Putamen (tissue), 1 donor: Measurements from ENCODE around the gene SLC17A1.

Experiments used
- DNase-seq: peaks from one replicate; pipeline ENCODE4 v3.0.0-alpha.2; 2016; ENCODE audit warnings: low spot score

SLC17A1 gene

GRCh38 chr6:25832307-25832662 is 433 bp upstream of the SLC17A1 start:
- DNase-seq = no peak

DNA sequence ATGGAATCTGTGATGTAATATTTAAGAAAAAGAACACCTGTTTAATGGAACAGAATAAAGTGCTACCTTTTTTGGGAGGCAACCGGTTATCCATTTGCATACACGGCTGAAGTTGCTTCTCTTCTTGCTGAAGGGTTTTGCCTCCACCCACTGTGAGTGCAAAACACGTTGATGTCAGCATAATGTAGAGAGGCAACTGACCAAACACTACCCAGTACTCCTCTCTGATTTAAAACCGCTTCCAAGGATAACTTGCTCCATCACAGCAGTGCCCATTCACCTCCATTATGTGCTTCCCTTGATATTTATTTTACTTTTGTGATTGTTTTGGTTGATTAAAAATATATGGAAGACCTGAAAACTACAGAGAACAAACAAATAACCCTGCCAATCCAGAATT is 1.4 kb downstream of the SLC17A1 start:
- no peak for DNase-seq

GRCh38 chr6:25829375-25829774 is 2.5 kb downstream of the SLC17A1 start:
- DNase-seq = no peak

GRCh38 chr6:25821341-25821740 is 10.5 kb downstream of the SLC17A1 start:
- no peak for DNase-seq

- DNase-seq = no peak
These were observed 15.6 kb downstream of the SLC17A1 start for GRCh38 chr6:25816252-25816651.

DNA sequence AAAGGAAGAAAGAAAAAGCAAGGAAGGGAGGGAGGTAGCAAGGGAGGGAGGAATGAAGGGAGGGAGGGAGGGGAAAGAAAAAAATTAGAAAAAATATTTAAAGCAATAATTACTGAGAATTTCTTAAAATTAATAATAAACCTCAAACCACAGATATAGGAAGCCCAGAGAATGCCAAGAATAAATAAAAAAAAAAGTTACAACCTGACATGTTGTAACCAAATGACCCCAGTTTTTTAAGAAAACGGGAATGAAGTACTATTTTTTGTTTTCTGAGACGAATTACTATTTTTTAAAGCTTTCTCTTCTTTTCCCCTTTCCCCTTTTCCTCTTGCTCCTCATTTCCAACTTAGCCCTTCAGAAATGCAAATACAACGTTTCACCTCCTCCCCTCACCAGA is 16.7 kb downstream of the SLC17A1 start:
- no peak for DNase-seq

- no peak for DNase-seq
These were observed 27.0 kb downstream of the SLC17A1 start for GRCh38 chr6:25804804-25805203.

DNA sequence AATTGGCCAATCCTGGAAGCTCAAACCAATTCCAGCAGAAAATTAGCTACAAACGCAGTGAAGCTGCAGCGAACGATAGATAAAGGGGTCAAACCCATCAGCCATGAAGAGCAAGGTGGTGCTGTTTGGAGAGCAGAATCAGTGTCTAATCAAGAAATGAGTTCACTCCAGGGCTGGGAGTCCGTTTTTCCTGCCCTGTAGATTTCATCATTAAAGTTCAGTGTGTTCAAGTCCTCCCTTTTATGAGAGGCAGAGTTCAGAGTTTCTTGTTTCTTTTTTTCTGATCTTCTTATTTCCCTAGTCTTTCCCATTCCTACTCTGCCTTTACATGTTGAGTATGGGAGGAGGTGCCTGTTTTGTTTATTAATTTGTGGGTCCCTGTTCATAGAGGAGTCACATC is 30.4 kb downstream of the SLC17A1 start:
- no peak for DNase-seq

GRCh38 chr6:25794784-25795183 is 37.1 kb downstream of the SLC17A1 start:
- DNase-seq = no peak

- DNase-seq = no peak
These were observed 37.9 kb downstream of the SLC17A1 start for GRCh38 chr6:25793970-25794369.

- DNase-seq = no peak
These were observed 39.8 kb downstream of the SLC17A1 start for GRCh38 chr6:25792016-25792415.

- no peak for DNase-seq
These were observed 42.4 kb downstream of the SLC17A1 start for GRCh38 chr6:25789475-25789874.

GRCh38 chr6:25788305-25788922 is 43.4 kb downstream of the SLC17A1 start:
- DNase-seq = no peak

DNA sequence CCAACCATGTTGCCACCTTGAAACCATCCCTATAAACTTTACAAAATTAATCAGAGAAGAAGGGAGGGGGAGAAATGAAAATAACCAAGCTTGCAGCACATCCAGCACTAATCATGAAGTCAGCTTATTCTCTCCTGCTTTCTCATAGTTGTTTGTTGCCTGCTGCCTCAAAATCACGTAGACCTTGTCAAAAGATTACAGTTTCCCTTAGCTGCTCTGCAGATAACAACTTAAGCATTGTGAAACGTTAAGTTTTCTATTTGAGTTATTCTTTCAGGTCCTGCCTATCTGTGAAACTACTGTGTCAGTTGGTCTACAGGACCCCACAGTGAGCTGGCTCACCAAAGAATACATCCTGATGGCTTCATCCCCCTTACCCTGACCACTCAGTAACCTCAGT is 44.4 kb downstream of the SLC17A1 start:
- no peak for DNase-seq

DNA sequence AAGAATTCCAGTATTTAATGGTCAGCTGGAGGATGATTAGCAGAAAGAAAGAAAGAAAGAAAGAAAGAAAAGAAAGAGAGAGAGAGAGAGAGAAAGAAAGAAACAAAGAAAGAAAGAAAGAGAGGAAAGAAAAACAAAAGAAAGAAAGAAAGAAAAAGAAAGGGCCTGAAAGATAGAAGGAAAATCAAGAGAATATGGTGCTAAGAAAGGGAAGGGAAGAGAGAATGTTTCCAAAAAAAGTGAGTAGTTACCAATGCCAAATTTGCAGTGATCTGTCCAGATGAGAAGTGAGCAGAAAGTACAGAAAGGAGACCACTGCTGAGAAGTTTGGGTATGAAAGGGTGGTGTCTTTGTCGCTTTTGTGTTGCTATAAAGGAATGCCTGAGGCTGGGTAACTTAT is 50.7 kb downstream of the SLC17A1 start:
- DNase-seq = no peak

- no peak for DNase-seq
These were observed 53.8 kb downstream of the SLC17A1 start for GRCh38 chr6:25777856-25778649.

GRCh38 chr6:25777031-25777430 is 54.8 kb downstream of the SLC17A1 start:
- no peak for DNase-seq

- DNase-seq = no peak
These were observed 57.6 kb downstream of the SLC17A1 start for GRCh38 chr6:25774120-25774715.

DNA sequence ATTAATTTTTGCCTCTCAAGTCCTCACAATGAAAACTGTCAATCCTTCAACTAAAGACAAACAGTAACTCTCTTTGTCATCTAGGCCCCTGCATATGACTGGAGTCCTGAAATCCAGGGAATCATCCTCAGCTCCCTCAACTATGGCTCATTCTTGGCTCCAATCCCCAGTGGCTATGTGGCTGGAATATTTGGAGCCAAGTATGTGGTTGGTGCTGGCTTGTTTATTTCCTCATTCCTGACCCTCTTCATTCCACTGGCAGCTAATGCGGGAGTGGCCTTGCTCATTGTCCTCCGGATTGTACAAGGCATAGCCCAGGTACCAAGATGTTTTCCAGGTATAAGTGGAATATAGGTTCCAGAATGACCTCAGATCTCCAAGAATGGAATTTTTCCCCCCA is 61.9 kb downstream of the SLC17A1 start:
- DNase-seq = no peak

GRCh38 chr6:25768566-25768965 is 63.3 kb downstream of the SLC17A1 start:
- DNase-seq = no peak

DNA sequence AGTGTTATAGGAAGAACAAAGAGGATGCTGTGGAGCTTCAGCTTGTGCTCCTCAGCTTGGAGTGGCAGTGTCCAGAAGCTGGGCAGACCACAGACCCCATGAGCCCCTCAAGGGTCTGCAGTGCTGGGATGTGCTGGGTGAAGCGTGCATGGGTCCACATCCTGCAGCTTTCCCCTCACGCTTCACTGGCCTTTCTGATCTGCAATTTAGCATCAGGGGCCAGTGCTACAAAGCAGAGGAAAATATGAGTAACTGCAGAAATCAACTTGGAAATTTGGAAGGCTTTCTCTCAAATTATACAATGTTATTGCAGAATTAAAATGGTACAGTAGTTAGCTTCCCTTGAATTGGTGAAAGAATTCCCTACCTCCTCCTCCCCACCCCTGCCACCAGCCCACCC is 67.2 kb downstream of the SLC17A1 start:
- no peak for DNase-seq

DNA sequence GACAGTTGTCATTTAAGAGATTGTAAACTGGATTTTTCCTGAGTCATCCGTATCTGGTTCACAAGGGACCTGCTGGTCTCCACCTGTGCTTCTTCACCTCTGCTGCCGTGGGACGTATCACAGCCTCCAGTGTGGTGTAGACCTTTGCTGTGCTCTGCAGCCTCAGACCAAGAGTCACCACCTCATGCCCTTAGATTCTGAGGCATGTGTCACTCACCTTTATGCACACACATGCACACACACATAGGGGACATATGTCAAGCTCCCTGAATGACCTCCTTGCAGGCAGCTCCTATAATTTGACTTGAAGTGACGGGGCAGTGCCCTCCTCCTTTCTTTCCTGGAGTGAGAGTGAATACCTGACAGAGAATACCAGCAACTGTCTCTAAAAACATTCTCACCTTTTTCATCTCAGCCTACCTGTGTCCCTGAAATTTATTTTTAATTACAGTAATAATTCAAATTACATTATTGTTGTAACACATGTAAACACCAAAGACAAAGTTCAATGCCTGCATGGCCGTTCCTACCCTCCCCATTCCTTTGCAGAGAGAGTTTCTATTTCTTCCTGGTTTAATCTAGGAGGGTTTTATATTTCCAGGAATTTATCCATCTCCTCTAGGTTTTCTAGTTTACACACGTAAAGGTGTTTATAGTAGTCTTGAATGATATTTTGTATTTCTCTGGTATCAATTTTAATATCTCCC is 73.8 kb downstream of the SLC17A1 start:
- DNase-seq = no peak
